ENCODE data around the gene ENOPH1.

GRCh38 chr4:82496349-82496748 is 66.0 kb downstream of the ENOPH1 start:
- TF ChIP-seq SP1 (IDR thresholded peaks at IDR 0.05) (no peak), LEF1 (IDR thresholded peaks at IDR 0.05; ENCODE audit: borderline replicate concordance) (no peak), CTBP1 (IDR thresholded peaks at IDR 0.05; ENCODE audit: borderline replicate concordance) (no peak), TARDBP (IDR thresholded peaks at IDR 0.05) (no peak), FOXA1 (IDR thresholded peaks at IDR 0.05) (no peak), FOXM1 (IDR thresholded peaks at IDR 0.05; ENCODE audit: borderline replicate concordance) (no peak), SUZ12 (IDR thresholded peaks at IDR 0.05) (no peak), FOXK2 (IDR thresholded peaks at IDR 0.05) (no peak), L3MBTL2 (conservative IDR thresholded peaks at IDR 0.05) (no peak), PKNOX1 (IDR thresholded peaks at IDR 0.05) (no peak), BHLHE40 (IDR thresholded peaks at IDR 0.05; ENCODE audit: borderline replicate concordance) (no peak), ELF4 (IDR thresholded peaks at IDR 0.05) (no peak)

All from HEK293T (cell line).